HEK293 (cell line): ENCODE results near the gene EARS2.

Source experiments
- CTCF ChIA-PET: fragments of 350-600 bp; formaldehyde crosslinking; extraction: SDS; loops from one replicate; lab custom pipeline; 2021; ENCODE audit warnings: antibody characterized with exemption; lab: Yijun Ruan, JAX
- POLR2A ChIA-PET: fragments of 300-600 bp; formaldehyde crosslinking; extraction: SDS; loops from one replicate; lab custom pipeline; 2020; ENCODE audit warnings: antibody characterized with exemption, inconsistent platforms; lab: Yijun Ruan, JAX
- H3K27ac ChIP-seq: fragments of 200-500 bp; sonication (Bioruptor generic); 2 replicates; pipeline ENCODE4 v1.5.1; 2014; ENCODE audit warnings: low read depth, low read length, control low read depth, inconsistent platforms; ENCODE audit errors: extremely low read depth
- H3K36me3 ChIP-seq, 2 experiments: fragments of 200-500 bp in 1 of 2; sonication (Bioruptor generic) in 1 of 2; 1 replicate in 1 of 2; 2 replicates in 1 of 2; pipeline ENCODE4 v1.5.1; 2014 to 2017; ENCODE audit warnings: inconsistent platforms in 2 of 2, low read length in 2 of 2; ENCODE audit not compliant: control insufficient read depth in 2 of 2, insufficient read depth in 1 of 2
- H3K4me1 ChIP-seq: fragments of 200-500 bp; sonication (Bioruptor generic); 2 replicates; pipeline ENCODE4 v1.5.1; 2014; ENCODE audit warnings: mild to moderate bottlenecking, low read length, inconsistent platforms; ENCODE audit not compliant: control insufficient read depth, insufficient read depth
- H3K4me3 ChIP-seq: 2 replicates; pipeline ENCODE4 v1.5.1; 2011; ENCODE audit warnings: low read depth, mild to moderate bottlenecking, control low read depth, low read length, moderate library complexity
- H3K9me3 ChIP-seq: fragments of 200-500 bp; sonication (Bioruptor generic); 2 replicates; pipeline ENCODE4 v1.5.1; 2014; ENCODE audit warnings: low read depth, low read length, inconsistent platforms; ENCODE audit not compliant: control insufficient read depth, insufficient read depth
- BCL11A ChIP-seq: fragments of 450-650 bp; formaldehyde crosslinking; IDR thresholded peaks from 2 replicates; pipeline ENCODE4 v1.5.1; 2016; ENCODE audit warnings: low read depth, missing biosample characterization, missing genetic modification characterization
- EGR2 ChIP-seq: fragments of 450-650 bp; formaldehyde crosslinking; IDR thresholded peaks from 2 replicates; pipeline ENCODE4 v1.5.1; 2016; ENCODE audit warnings: low read depth, missing biosample characterization, missing genetic modification characterization
- GLI2 ChIP-seq: fragments of 450-650 bp; formaldehyde crosslinking; IDR thresholded peaks from 2 replicates; pipeline ENCODE4; 2017; ENCODE audit warnings: missing biosample characterization, missing genetic modification characterization, low read depth, borderline replicate concordance
- PRDM1 ChIP-seq: fragments of 450-650 bp; formaldehyde crosslinking; IDR thresholded peaks from 2 replicates; pipeline ENCODE4; 2016; ENCODE audit warnings: missing biosample characterization, missing genetic modification characterization
- ZBTB1 ChIP-seq: fragments of 450-650 bp; formaldehyde crosslinking; IDR thresholded peaks from 2 replicates; pipeline ENCODE4 v1.5.1; 2016; ENCODE audit warnings: missing biosample characterization, missing genetic modification characterization
- ZBTB8A ChIP-seq: fragments of 450-650 bp; formaldehyde crosslinking; IDR thresholded peaks from 2 replicates; pipeline ENCODE4 v1.5.1; 2016; ENCODE audit warnings: missing biosample characterization, missing genetic modification characterization
- ZFHX2 ChIP-seq: fragments of 450-650 bp; formaldehyde crosslinking; conservative IDR thresholded peaks from 2 replicates; pipeline ENCODE4 v1.5.1; 2016; ENCODE audit warnings: missing biosample characterization, missing genetic modification characterization
- ZFP37 ChIP-seq: fragments of 450-650 bp; formaldehyde crosslinking; IDR thresholded peaks from 2 replicates; pipeline ENCODE4 v1.5.1; 2016; ENCODE audit warnings: missing biosample characterization, missing genetic modification characterization
- ZFP69B ChIP-seq: fragments of 450-650 bp; formaldehyde crosslinking; IDR thresholded peaks from 2 replicates; pipeline ENCODE4 v1.5.1; 2016; ENCODE audit warnings: missing biosample characterization, missing genetic modification characterization
- ZNF114 ChIP-seq: fragments of 450-650 bp; formaldehyde crosslinking; IDR thresholded peaks from 2 replicates; pipeline ENCODE4 v1.5.0; 2017; ENCODE audit warnings: missing biosample characterization, missing genetic modification characterization
- ZNF19 ChIP-seq: fragments of 450-650 bp; formaldehyde crosslinking; IDR thresholded peaks from 2 replicates; pipeline ENCODE4; 2016; ENCODE audit warnings: missing biosample characterization, missing genetic modification characterization, low read depth
- ZNF24 ChIP-seq: fragments of 450-650 bp; formaldehyde crosslinking; IDR thresholded peaks from 2 replicates; pipeline ENCODE4 v1.5.1; 2016; ENCODE audit warnings: missing biosample characterization, missing genetic modification characterization
- ZNF488 ChIP-seq: fragments of 450-650 bp; formaldehyde crosslinking; IDR thresholded peaks from 2 replicates; pipeline ENCODE4 v1.5.1; 2016; ENCODE audit warnings: missing biosample characterization, missing genetic modification characterization
- ZNF549 ChIP-seq: fragments of 450-650 bp; IDR thresholded peaks from 2 replicates; pipeline ENCODE4 v1.5.1; 2018; ENCODE audit warnings: missing biosample characterization, missing genetic modification characterization, mild to moderate bottlenecking, inconsistent platforms, moderate library complexity
- ZNF600 ChIP-seq: fragments of 450-650 bp; formaldehyde crosslinking; IDR thresholded peaks from 2 replicates; pipeline ENCODE4 v1.5.1; 2016; ENCODE audit warnings: missing biosample characterization, missing genetic modification characterization
- ZNF843 ChIP-seq: fragments of 450-650 bp; formaldehyde crosslinking; IDR thresholded peaks from 2 replicates; pipeline ENCODE4 v1.5.1; 2016; ENCODE audit warnings: missing biosample characterization, missing genetic modification characterization

Gene EARS2

GRCh38 chr16:23506606-23506994, 50.5 kb downstream of the EARS2 start:
- Histone ChIP-seq H3K9me3 (no peaks in the 10 kb centered on the region), H3K36me3 (peaks cover 0 to 3% of the 10 kb centered on the region in 2 experiments; a peak in 2 of 3 replicates), H3K4me1 (peaks cover 13% of the 10 kb centered on the region), H3K27ac (no peak overlapping the region), H3K4me3 (no peak overlapping the region)
- TF ChIP-seq GLI2 (tag by site-specific recombination) (no peak), ZNF488 (tag by site-specific recombination) (no peak), ZNF843 (tag by site-specific recombination) (no peak), ZNF549 (tag by site-specific recombination) (no peak), ZFP37 (tag by site-specific recombination) (no peak), ZFP69B (tag by site-specific recombination) (0 out of 2 replicates have a peak, but pooled peaks have one; percentile 23)
- POLR2A ChIA-PET, result no interaction called here
- CTCF ChIA-PET, result interaction anchor here (1.0 kb wide), 1 partner anchor 44 kb away, joined by 3 read pairs; no protein-coding TSS in a partner anchor

- Histone ChIP-seq H3K27ac (no peak overlapping the region), H3K9me3 (no peaks in the 10 kb centered on the region), H3K4me1 (peaks cover 13% of the 10 kb centered on the region), H3K36me3 (peaks cover 0 to 3% of the 10 kb centered on the region in 2 experiments; a peak in 2 of 3 replicates), H3K4me3 (no peak overlapping the region)
- CTCF ChIA-PET, result interaction anchor here (1.0 kb wide), 1 partner anchor 44 kb away, joined by 3 read pairs; no protein-coding TSS in a partner anchor
- POLR2A ChIA-PET, result interaction anchor here (0.5 kb wide), 1 partner anchor 47 kb away, joined by 4 read pairs; no protein-coding TSS in a partner anchor
- TF ChIP-seq ZNF600 (tag by site-specific recombination) (0 out of 2 replicates have a peak, but pooled peaks have one; percentile 37), ZFHX2 (tag by site-specific recombination) (peak; percentile 73), ZBTB1 (tag by site-specific recombination) (no peak), EGR2 (tag by site-specific recombination) (peak; percentile 91), ZNF24 (tag by site-specific recombination) (no peak), PRDM1 (tag by site-specific recombination) (peak; percentile 79)
Measured at GRCh38 chr16:23505671-23506605, 51.2 kb downstream of the EARS2 start.

GRCh38 chr16:23505180-23505665, 51.9 kb downstream of the EARS2 start:
- CTCF ChIA-PET, result interaction anchor here (1.1 kb wide), 1 partner anchor 44 kb away, joined by 3 read pairs; no protein-coding TSS in a partner anchor
- Histone ChIP-seq H3K27ac (peak overlapping the region; percentile 11; the same call in 1 of the 2 replicates), H3K4me1 (peaks cover 13% of the 10 kb centered on the region), H3K4me3 (no peak overlapping the region), H3K36me3 (peaks cover 0 to 7% of the 10 kb centered on the region in 2 experiments; a peak in 2 of 3 replicates), H3K9me3 (no peaks in the 10 kb centered on the region)
- POLR2A ChIA-PET, result interaction anchor here (0.5 to 1.1 kb wide), 2 partner anchors 47 to 52 kb away, joined by 4 read pairs; partner anchors contain the start of genes EARS2 and UBFD1
- no peak for TF ChIP-seq ZNF114 (tag by site-specific recombination)
- TF ChIP-seq BCL11A (tag by site-specific recombination), result no peak
- TF ChIP-seq ZBTB8A (tag by site-specific recombination), result 0 out of 2 replicates have a peak, but pooled peaks have one; percentile 1
- TF ChIP-seq ZNF19 (tag by site-specific recombination), result no peak
